SHP77 (cell line): ENCODE results near the gene IGSF23.
"Not testable (repeated sequence)": the region's sequence is repeated elsewhere in the genome, so short reads cannot be mapped to it uniquely, and the experiment has no call there.

Experiments
- DNase-seq, 2 experiments: peaks; one replicate each; lab custom pipeline; 2025; lab: John Stamatoyannopoulos, UW

The IGSF23 gene

GRCh38 chr19:44666852-44667556, 53.6 kb downstream of the IGSF23 start:
- DNase-seq, result no peak

- no peak for DNase-seq
Observed at GRCh38 chr19:44668985-44669764, 55.8 kb downstream of the IGSF23 start.

GRCh38 chr19:44670027-44670426, 56.7 kb downstream of the IGSF23 start:
- DNase-seq, result not testable (repeated sequence)

GRCh38 chr19:44671400-44671799, 58.0 kb downstream of the IGSF23 start, which contains the start of gene CEACAM19:
CEACAM19 (plus strand) TSS chr19:44671482; CDS start chr19:44671932, 450 bp downstream.
- DNase-seq, result no peak

GRCh38 chr19:44672226-44672625, 58.9 kb downstream of the IGSF23 start:
- DNase-seq, result no peak

GRCh38 chr19:44673510-44673909, 60.1 kb downstream of the IGSF23 start:
- no peak for DNase-seq

GRCh38 chr19:44675521-44675920, 62.2 kb downstream of the IGSF23 start:
- DNase-seq, result no peak

GRCh38 chr19:44677019-44677811, 63.9 kb downstream of the IGSF23 start:
- DNase-seq, result no peak

- DNase-seq, result no peak
Observed at GRCh38 chr19:44680536-44680935, 67.2 kb downstream of the IGSF23 start.

GRCh38 chr19:44681992-44682790, 68.8 kb downstream of the IGSF23 start:
- no peak for DNase-seq

GRCh38 chr19:44682807-44683206, 69.4 kb downstream of the IGSF23 start:
- no peak for DNase-seq

GRCh38 chr19:44683434-44684210, 70.3 kb downstream of the IGSF23 start:
- no peak for DNase-seq

- not testable (repeated sequence) for DNase-seq
Observed at GRCh38 chr19:44684396-44684795, 71.0 kb downstream of the IGSF23 start.

- DNase-seq, result no peak
Observed at GRCh38 chr19:44684892-44685863, 71.8 kb downstream of the IGSF23 start.

GRCh38 chr19:44685877-44686276, 72.5 kb downstream of the IGSF23 start:
- no peak for DNase-seq
